Naive thymus-derived CD8-positive, alpha-beta T cell (primary cell): ENCODE measurements around the gene MYL6B. TPM values are rescaled to one million over a fixed set of nuclear protein-coding genes. Genes with fewer than 3 reads are reported as not detected.
"Not testable (repeated sequence)": the region's sequence is repeated elsewhere in the genome, so short reads cannot be mapped to it uniquely, and the experiment has no call there.

Experiments used
- ATAC-seq, 2 donors: fragments of 150-1000 bp; cut with Tn5 transposase in 1 of 2; sonication (Bioruptor Pico), chemical (Tn5 transposase) in 1 of 2; 1 replicate in 1 of 2; 2 replicates in 1 of 2; pipeline ENCODE4 v1.10.0; 2021; ENCODE audit warnings: mild to moderate bottlenecking in 2 of 2, moderate library complexity in 2 of 2
- POLR2A ChIA-PET: fragments of 350-600 bp; sonication (Branson Sonifier 250); formaldehyde crosslinking; loops from one replicate; lab custom pipeline; 2021; ENCODE audit warnings: antibody characterized with exemption; lab: Charles Lee
- DNase-seq, 10 donors: peaks; one replicate each; pipeline versions ENCODE4 v3.0.0 to v3.0.0-alpha.2; 2020 to 2022
- H3K27ac Mint-ChIP-seq, 10 donors: one replicate each; pipeline ENCODE4 v1.8.0; 2020 to 2022; ENCODE audit warnings: mild to moderate bottlenecking in 10 of 10, mixed read lengths in 10 of 10, moderate library complexity in 4 of 10, inconsistent platforms in 1 of 10
- H3K27me3 Mint-ChIP-seq, 5 donors: one replicate each; pipeline ENCODE4 v1.8.0; 2021 to 2022; ENCODE audit warnings: mixed read lengths in 5 of 5
- H3K36me3 Mint-ChIP-seq, 3 donors: one replicate each; pipeline ENCODE4 v1.8.0; 2020 to 2022; ENCODE audit warnings: mixed read lengths in 3 of 3, mild to moderate bottlenecking in 2 of 3, inconsistent platforms in 1 of 3
- H3K4me1 Mint-ChIP-seq, 4 donors: one replicate each; pipeline ENCODE4 v1.8.0; 2021 to 2022; ENCODE audit warnings: mixed read lengths in 4 of 4
- H3K4me3 Mint-ChIP-seq, 10 donors: one replicate each; pipeline ENCODE4 v1.8.0; 2020 to 2022; ENCODE audit warnings: mild to moderate bottlenecking in 10 of 10, mixed read lengths in 10 of 10, moderate library complexity in 6 of 10, inconsistent platforms in 1 of 10
- H3K9me3 Mint-ChIP-seq, 9 donors: one replicate each; pipeline ENCODE4 v1.8.0; 2020 to 2022; ENCODE audit warnings: mixed read lengths in 9 of 9, mild to moderate bottlenecking in 3 of 9, inconsistent platforms in 1 of 9, moderate library complexity in 1 of 9
- polyA plus RNA-seq, 3 donors: library from polyadenylated mRNA; unstranded; fragments of 300-500 nt; fragmentation: Illumina TruSeq; gene quantifications; one replicate each; pipeline ENCODE4 v1.2.3, GENCODE V29; 2021
- total RNA-seq, 8 experiments: library from RNA in 2 of 8; stranded (reverse) in 2 of 8; gene quantifications; one replicate each; pipeline ENCODE4 v1.2.3 and lab custom pipeline; 2021 to 2026

MYL6B gene
- total and polyA plus RNA-seq, 5 experiments from 2014 or later: 3.4 to 5.9 (median 3.8) TPM

DNA sequence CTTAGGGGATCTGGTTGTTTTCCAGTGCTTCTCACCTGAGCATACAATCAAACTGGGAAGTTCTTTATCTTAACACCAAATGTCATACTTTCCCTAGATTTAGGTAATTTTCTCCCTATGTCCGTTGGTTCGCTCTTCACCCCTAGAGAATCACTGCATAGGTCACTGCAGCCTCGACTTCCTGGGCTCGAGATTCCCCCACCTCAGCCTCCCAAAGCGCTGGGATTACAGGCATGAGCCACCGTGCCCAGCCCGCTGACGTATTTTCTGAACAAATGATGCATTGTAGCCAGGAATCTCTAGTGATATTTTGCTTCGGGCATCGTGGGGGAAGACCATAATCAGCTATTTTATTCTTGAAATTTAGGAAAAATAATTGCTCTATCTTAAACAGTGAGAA is 37.1 kb upstream of the MYL6B start:
- POLR2A ChIA-PET: interaction anchor here (0.6 to 17.5 kb wide), 11 partner anchors 12 to 1371 kb away, joined by 3 to 284 read pairs (median 5); partner anchors contain the start of genes CNPY2, ESYT1, PA2G4 and SMARCC2
- H3K4me1 Mint-ChIP-seq: peaks cover 24 to 40% (median 37%) of the 10 kb centered on the region in 4 donors
- H3K36me3 Mint-ChIP-seq: peaks cover 19 to 56% (median 19%) of the 10 kb centered on the region in 3 donors
- H3K27me3 Mint-ChIP-seq: no peaks in the 10 kb centered on the region
- no peaks in the 10 kb centered on the region for H3K9me3 Mint-ChIP-seq
- ATAC-seq (no peak), DNase-seq (no peak)
- H3K4me3 Mint-ChIP-seq: peak overlapping the region; percentile 95 to 99 (median 98)
- peak overlapping the region; percentile 92 to 100 (median 98) for H3K27ac Mint-ChIP-seq

DNA sequence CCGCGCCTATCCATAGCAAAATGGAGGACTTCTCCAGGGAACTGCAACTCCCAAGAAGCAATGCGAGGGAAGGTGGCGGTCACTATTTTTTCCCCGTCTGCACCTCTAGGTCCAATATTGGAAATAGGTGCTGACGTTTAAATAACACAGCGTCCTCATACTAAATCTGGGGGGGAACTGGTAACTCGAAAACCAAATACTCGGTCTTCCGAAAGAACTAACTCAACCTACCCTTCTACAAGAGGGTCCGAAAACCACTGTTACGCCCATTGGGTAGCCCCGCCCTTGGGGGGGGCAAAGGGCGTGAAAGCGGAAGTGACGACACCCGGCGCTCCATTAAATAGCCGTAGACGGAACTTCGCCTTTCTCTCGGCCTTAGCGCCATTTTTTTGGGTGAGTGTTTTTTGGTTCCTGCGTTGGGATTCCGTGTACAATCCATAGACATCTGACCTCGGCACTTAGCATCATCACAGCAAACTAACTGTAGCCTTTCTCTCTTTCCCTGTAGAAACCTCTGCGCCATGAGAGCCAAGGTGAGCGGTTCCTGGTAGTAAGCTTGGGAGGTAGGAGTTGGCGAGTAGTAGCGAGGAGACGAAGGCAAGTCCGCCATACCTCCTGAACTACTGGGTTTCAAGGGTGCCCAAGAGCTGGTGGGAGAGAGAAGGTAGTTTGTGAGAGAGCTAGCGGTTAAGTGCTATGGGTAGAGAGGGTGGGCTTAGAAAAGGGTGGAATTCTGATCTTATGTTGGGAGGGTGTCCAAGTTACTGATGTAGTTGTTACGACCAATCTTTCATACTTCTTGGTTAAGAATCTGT is 35.9 kb upstream of the MYL6B start, which contains the start of gene RPL41:
TSS of gene RPL41 (plus strand) at position 367 of the 815 bp plus-strand sequence.
- ATAC-seq: peak; percentile 47 to 55
- Mint-ChIP-seq H3K36me3 (peaks cover 14 to 52% (median 14%) of the 10 kb centered on the region in 3 donors), H3K4me1 (peaks cover 24 to 44% (median 38%) of the 10 kb centered on the region in 4 donors), H3K27me3 (no peaks in the 10 kb centered on the region), H3K4me3 (peak within 1 kb of the TSS; percentile 95 to 99 (median 98)), H3K27ac (peak within 1 kb of the TSS; percentile 92 to 100 (median 98)), H3K9me3 (no peaks in the 10 kb centered on the region)
- POLR2A ChIA-PET: interaction anchor here (0.6 to 17.5 kb wide), 32 partner anchors 8 to 609 kb away, joined by 3 to 284 read pairs (median 5); partner anchors contain the start of genes CD63, CNPY2, DGKA and ERBB3
- peak; percentile 82 to 99 (median 93) for DNase-seq

GRCh38 chr12:56117082-56117706 is 35.2 kb upstream of the MYL6B start:
- Mint-ChIP-seq H3K27ac (peak overlapping the region; percentile 92 to 100 (median 98)), H3K4me3 (peak overlapping the region; percentile 95 to 99 (median 98)), H3K4me1 (peaks cover 27 to 45% (median 38%) of the 10 kb centered on the region in 4 donors), H3K36me3 (peaks cover 14 to 48% (median 14%) of the 10 kb centered on the region in 3 donors)
- peak in 1 of 10 donors; percentile 32 for DNase-seq
- not testable (repeated sequence) for ATAC-seq, H3K9me3 Mint-ChIP-seq, H3K27me3 Mint-ChIP-seq
- POLR2A ChIA-PET: interaction anchor here (0.6 to 17.5 kb wide), 42 partner anchors 8 to 963 kb away, joined by 3 to 284 read pairs (median 4); partner anchors contain the start of genes CD63, CNPY2, DGKA and ERBB3

GRCh38 chr12:56117778-56118687 is 34.4 kb upstream of the MYL6B start, which contains the start of gene ZC3H10:
ZC3H10 (plus strand) TSS chr12:56118266; CDS start chr12:56120563, 2,297 bp downstream.
- Mint-ChIP-seq H3K27me3 (no peaks in the 10 kb centered on the region), H3K4me1 (peaks cover 27 to 46% (median 38%) of the 10 kb centered on the region in 4 donors), H3K4me3 (peak within 1 kb of the TSS; percentile 95 to 99 (median 98)), H3K36me3 (peaks cover 11 to 40% (median 14%) of the 10 kb centered on the region in 3 donors), H3K27ac (peak within 1 kb of the TSS; percentile 92 to 100 (median 98)), H3K9me3 (no peaks in the 10 kb centered on the region)
- POLR2A ChIA-PET: interaction anchor here (0.6 to 17.5 kb wide), 52 partner anchors 11 to 962 kb away, joined by 3 to 284 read pairs (median 5); partner anchors contain the start of genes ANKRD52, CNPY2, COQ10A and DGKA
- ATAC-seq (peak; percentile 74 to 82), DNase-seq (peak; percentile 85 to 99 (median 97))

DNA sequence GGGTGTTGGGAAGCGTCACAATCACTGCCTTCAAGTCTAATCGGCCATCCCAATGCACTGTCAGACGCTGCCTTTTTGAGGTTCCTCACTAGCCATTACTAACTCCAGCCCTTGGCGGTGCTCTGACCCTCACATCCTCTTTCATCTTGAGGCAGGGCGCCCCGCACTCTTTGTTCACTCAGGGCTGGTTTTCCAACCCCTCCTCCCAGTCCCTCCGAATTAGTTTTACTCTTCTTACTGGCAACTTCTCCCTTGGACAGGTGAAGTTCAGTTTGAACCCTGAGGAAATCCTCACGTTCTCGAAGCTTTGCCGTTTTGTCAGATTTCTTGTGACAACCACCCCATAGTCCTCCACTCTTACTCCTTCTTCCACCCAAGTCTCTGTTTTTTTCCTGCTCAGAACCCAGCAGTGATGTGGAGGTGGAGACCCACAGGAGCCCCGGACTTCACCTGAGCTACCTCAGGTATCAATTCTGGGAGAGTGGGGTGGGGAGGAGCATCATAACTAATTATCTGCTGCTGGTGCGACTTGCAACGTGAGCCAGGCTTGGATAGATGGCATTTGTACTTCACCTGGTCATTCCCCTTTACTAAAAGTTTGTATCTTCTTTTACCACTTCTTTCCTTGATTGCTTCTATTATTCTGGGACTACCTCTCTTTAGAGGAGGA is 33.6 kb upstream of the MYL6B start:
- Mint-ChIP-seq H3K9me3 (no peaks in the 10 kb centered on the region), H3K4me3 (peak overlapping the region; percentile 95 to 99 (median 98)), H3K4me1 (peaks cover 27 to 46% (median 39%) of the 10 kb centered on the region in 4 donors), H3K27ac (peak overlapping the region; percentile 91 to 100 (median 98)), H3K36me3 (peaks cover 11 to 32% (median 14%) of the 10 kb centered on the region in 3 donors), H3K27me3 (no peaks in the 10 kb centered on the region)
- POLR2A ChIA-PET: interaction anchor here (0.6 to 17.5 kb wide), 39 partner anchors 10 to 606 kb away, joined by 3 to 284 read pairs (median 5); partner anchors contain the start of genes ANKRD52, CNPY2, COQ10A and DGKA
- ATAC-seq (no peak), DNase-seq (no peak)

GRCh38 chr12:56119361-56119796 is 33.0 kb upstream of the MYL6B start:
- no peak for ATAC-seq
- peak in 9 of 10 donors; percentile 40 to 83 (median 55) for DNase-seq
- Mint-ChIP-seq H3K4me1 (peaks cover 27 to 47% (median 41%) of the 10 kb centered on the region in 4 donors), H3K27ac (peak overlapping the region; percentile 91 to 100 (median 98)), H3K27me3 (no peaks in the 10 kb centered on the region), H3K9me3 (no peaks in the 10 kb centered on the region), H3K36me3 (peaks cover 11 to 29% (median 14%) of the 10 kb centered on the region in 3 donors), H3K4me3 (peak overlapping the region; percentile 95 to 99 (median 98))
- POLR2A ChIA-PET: interaction anchor here (0.6 to 17.5 kb wide), 16 partner anchors 9 to 381 kb away, joined by 3 to 284 read pairs (median 12); partner anchors contain the start of genes ANKRD52, ESYT1, MYL6 and MYL6B

GRCh38 chr12:56120158-56120846 is 32.1 kb upstream of the MYL6B start:
- Mint-ChIP-seq H3K27ac (peak overlapping the region in 8 of 10 donors; percentile 20 to 99 (median 66)), H3K4me1 (peaks cover 27 to 53% (median 40%) of the 10 kb centered on the region in 4 donors), H3K27me3 (no peaks in the 10 kb centered on the region), H3K9me3 (no peaks in the 10 kb centered on the region), H3K36me3 (peaks cover 11 to 29% (median 14%) of the 10 kb centered on the region in 3 donors), H3K4me3 (peak overlapping the region in 1 of 10 donors; percentile 7)
- ATAC-seq (no peak), DNase-seq (no peak)
- POLR2A ChIA-PET: interaction anchor here (0.7 to 17.5 kb wide), 10 partner anchors 8 to 159 kb away, joined by 3 to 284 read pairs (median 30); partner anchors contain the start of genes ANKRD52, ESYT1, PA2G4 and RNF41

- H3K36me3 Mint-ChIP-seq: peaks cover 11 to 29% (median 14%) of the 10 kb centered on the region in 3 donors
- no peak overlapping the region for H3K4me3 Mint-ChIP-seq
- POLR2A ChIA-PET: interaction anchor here (0.7 to 17.5 kb wide), 3 partner anchors 39 to 101 kb away, joined by 3 to 284 read pairs (median 163); partner anchors contain the start of genes MYL6 and SMARCC2
- H3K27me3 Mint-ChIP-seq: no peaks in the 10 kb centered on the region
- ATAC-seq: no peak
- no peak for DNase-seq
- H3K9me3 Mint-ChIP-seq: no peaks in the 10 kb centered on the region
- H3K4me1 Mint-ChIP-seq: peaks cover 31 to 61% (median 45%) of the 10 kb centered on the region in 4 donors
- H3K27ac Mint-ChIP-seq: peak overlapping the region in 2 of 10 donors; percentile 9 to 60
Observed at GRCh38 chr12:56121204-56121870, 31.1 kb upstream of the MYL6B start.

DNA sequence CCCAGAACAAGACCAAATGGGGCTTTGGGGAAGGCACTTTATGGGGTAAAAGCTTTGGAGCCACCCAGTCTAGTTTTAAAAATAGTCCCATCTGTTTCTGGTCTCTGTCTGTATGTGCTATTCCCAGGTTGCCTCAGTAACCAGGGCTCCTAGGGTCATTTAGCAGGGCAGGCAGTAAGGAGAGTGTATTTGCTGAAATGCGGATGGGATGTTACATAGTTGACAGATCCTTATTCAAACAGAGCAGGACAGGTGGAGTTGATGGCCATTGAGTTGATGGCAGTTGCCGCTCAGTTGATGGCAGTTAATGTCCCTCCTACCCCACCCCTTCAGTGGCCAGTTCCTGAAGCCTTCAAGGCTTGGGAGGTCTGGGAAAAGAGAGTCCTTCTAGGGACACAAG is 29.8 kb upstream of the MYL6B start:
- DNase-seq (no peak), ATAC-seq (no peak)
- peaks cover 32 to 63% (median 46%) of the 10 kb centered on the region in 4 donors for H3K4me1 Mint-ChIP-seq
- no peak overlapping the region for H3K4me3 Mint-ChIP-seq
- POLR2A ChIA-PET: interaction anchor here (0.6 to 17.5 kb wide), 8 partner anchors 26 to 506 kb away, joined by 3 to 284 read pairs (median 4); partner anchors contain the start of genes MYL6 and SMARCC2
- peak overlapping the region in 6 of 10 donors; percentile 40 to 85 (median 68) for H3K27ac Mint-ChIP-seq
- peaks cover 3 to 16% (median 3%) of the 10 kb centered on the region in 3 donors for H3K36me3 Mint-ChIP-seq
- no peaks in the 10 kb centered on the region for H3K27me3 Mint-ChIP-seq
- no peaks in the 10 kb centered on the region for H3K9me3 Mint-ChIP-seq
